Testis (tissue), 2 donors: ENCODE results near the gene MYH11.

ENCODE experiments used
- CTCF ChIP-seq, 3 experiments: fragments of 450-650 bp in 2 of 3; fragments of 200-600 bp in 1 of 3; sonication (generic) in 1 of 3; IDR thresholded peaks; one replicate each; pipeline ENCODE4 v1.5.1; 2016 to 2019; ENCODE audit warnings: antibody characterized with exemption in 3 of 3, mild to moderate bottlenecking in 2 of 3, moderate library complexity in 1 of 3
- POLR2A ChIP-seq: fragments of 450-650 bp; IDR thresholded peaks from one replicate; pipeline ENCODE4 v1.6.1; 2017; ENCODE audit warnings: antibody characterized with exemption, mild to moderate bottlenecking, moderate library complexity

GRCh38 chr16:15837761-15838160 lies 19.1 kb downstream of the MYH11 start:
- TF ChIP-seq POLR2A (no peak), CTCF (IDR thresholded peaks at IDR 0.05) (no peak)
